Caco-2 (cell line): ENCODE results near the gene PYGL. TPM values are rescaled to one million over a fixed set of nuclear protein-coding genes. Genes with fewer than 3 reads are reported as not detected.

Source experiments
- BruUV-seq: library from RNA; stranded (reverse); fragments of 400-500 nt; replicated peaks from 2 replicates; lab custom pipeline; 2021; lab: Mats Ljungman, UMichigan
- CTCF ChIA-PET: fragments of 300-600 bp; sonication (Branson Sonifier 250); formaldehyde crosslinking; loops from one replicate; lab custom pipeline; 2022; ENCODE audit warnings: antibody characterized with exemption; lab: Charles Lee
- POLR2A ChIA-PET: fragments of 300-600 bp; sonication (Branson Sonifier 250); formaldehyde crosslinking; loops from one replicate; lab custom pipeline; 2022; ENCODE audit warnings: antibody characterized with exemption; lab: Charles Lee
- DNase-seq, 2 experiments: peaks; one replicate each; pipeline versions ENCODE4 v3.0.0 to v3.0.0-alpha.2; 2020 to 2022
- H3K27me3 ChIP-seq: replicated peaks from 2 replicates; pipeline ENCODE4 v1.6.0; 2011; ENCODE audit warnings: low read length; ENCODE audit not compliant: control insufficient read depth, insufficient read depth
- H3K36me3 ChIP-seq: 2 replicates; pipeline ENCODE4 v1.5.1; 2011; ENCODE audit warnings: low read length; ENCODE audit not compliant: control insufficient read depth, insufficient read depth
- H3K4me1 ChIP-seq: fragments of 250-450 bp; sonication (Bioruptor Pico); 2 replicates; pipeline ENCODE4 v1.5.1; 2020; ENCODE audit warnings: mild to moderate bottlenecking
- H3K4me3 ChIP-seq: 2 replicates; pipeline ENCODE4 v1.5.1; 2011; ENCODE audit warnings: low read depth, mild to moderate bottlenecking, control low read depth, low read length
- H3K9me3 ChIP-seq: fragments of 250-450 bp; sonication (Bioruptor Pico); 2 replicates; pipeline ENCODE4 v1.5.1; 2020; ENCODE audit warnings: mild to moderate bottlenecking, moderate library complexity
- H3K27ac Mint-ChIP-seq: one replicate; pipeline ENCODE4 v1.8.0; 2022; ENCODE audit warnings: mixed read lengths; ENCODE audit not compliant: unreplicated experiment
- H3K27me3 Mint-ChIP-seq: one replicate; pipeline ENCODE4 v1.8.0; 2022; ENCODE audit warnings: mixed read lengths; ENCODE audit not compliant: insufficient read depth, unreplicated experiment
- H3K36me3 Mint-ChIP-seq: one replicate; pipeline ENCODE4 v1.8.0; 2022; ENCODE audit warnings: mild to moderate bottlenecking, mixed read lengths; ENCODE audit not compliant: insufficient read depth, unreplicated experiment
- H3K4me1 Mint-ChIP-seq: one replicate; pipeline ENCODE4 v1.8.0; 2022; ENCODE audit warnings: low read depth, mixed read lengths; ENCODE audit not compliant: unreplicated experiment
- H3K4me3 Mint-ChIP-seq: one replicate; pipeline ENCODE4 v1.8.0; 2022; ENCODE audit warnings: mild to moderate bottlenecking, moderate library complexity, mixed read lengths; ENCODE audit not compliant: unreplicated experiment
- H3K9me3 Mint-ChIP-seq: one replicate; pipeline ENCODE4 v1.8.0; 2022; ENCODE audit warnings: mixed read lengths; ENCODE audit not compliant: unreplicated experiment
- intact Hi-C: fragments of 100-400 bp; cut with micrococcal nuclease; formaldehyde crosslinking; loops from one replicate; pipeline ENCODE4 v1.10.0; 2022; ENCODE audit not compliant: unreplicated experiment
- total RNA-seq: library from RNA; stranded (reverse); gene quantifications from 2 replicates; pipeline ENCODE4 v1.2.3, GENCODE V29; 2022
- TF ChIP-seq, protein P1 (sequence below), 2 experiments: fragments of 200-600 bp in 1 of 2; IDR thresholded peaks; 1 replicate in 1 of 2; 2 replicates in 1 of 2; pipeline versions ENCODE4 v1.5.1 to v1.8.0; 2011 to 2022; ENCODE audit warnings: antibody characterized with exemption in 1 of 2, control low read depth in 1 of 2, inconsistent platforms in 1 of 2, low read depth in 1 of 2, low read length in 1 of 2, mild to moderate bottlenecking in 1 of 2, moderate library complexity in 1 of 2; ENCODE audit not compliant: insufficient read depth in 1 of 2, severe bottlenecking in 1 of 2, unreplicated experiment in 1 of 2

PYGL gene
- total RNA-seq, 1 experiment from 2014 or later = 98.1 TPM

DNA sequence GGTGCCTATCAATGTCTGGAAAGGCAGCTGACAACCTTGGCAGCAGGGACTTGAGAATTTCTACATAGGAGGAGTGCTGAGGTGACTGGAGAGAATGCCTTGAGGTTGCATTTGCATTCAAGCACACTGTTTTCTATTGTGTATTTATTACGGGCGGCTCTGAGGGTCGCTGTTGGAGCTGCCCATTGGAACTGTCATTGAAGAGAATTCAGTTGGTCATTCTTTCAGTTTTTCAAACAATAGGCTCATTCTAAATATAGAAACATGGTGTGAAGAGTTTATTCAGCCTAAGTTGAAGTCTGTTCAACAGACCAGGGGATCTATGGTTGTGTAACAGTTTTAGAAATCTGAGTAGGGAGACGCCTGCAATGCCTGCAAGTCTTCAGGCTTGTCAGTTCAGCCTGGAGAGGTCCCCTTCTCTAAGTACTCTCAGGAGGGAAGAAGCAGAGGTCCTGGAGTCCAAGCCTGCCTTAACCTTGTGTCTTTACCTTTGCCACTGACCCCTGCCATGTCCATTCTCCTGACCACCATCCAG lies 82.2 kb downstream of the PYGL start:
- no peaks in the 10 kb centered on the region for H3K4me1 Mint-ChIP-seq
- H3K9me3 Mint-ChIP-seq = no peaks in the 10 kb centered on the region
- no peaks in the 10 kb centered on the region; the same call in 1 of the 2 replicates for H3K27me3 ChIP-seq
- no peaks in the 10 kb centered on the region for H3K36me3 ChIP-seq
- no peak for DNase-seq
- H3K27me3 Mint-ChIP-seq = peaks cover 3% of the 10 kb centered on the region
- no peaks in the 10 kb centered on the region for H3K9me3 ChIP-seq
- no peak overlapping the region for H3K4me3 ChIP-seq
- no peak overlapping the region for H3K4me3 Mint-ChIP-seq
- intact Hi-C loops = no loop called here
- H3K36me3 Mint-ChIP-seq = no peaks in the 10 kb centered on the region
- no TSS peak for BruUV-seq
- no peaks in the 10 kb centered on the region for H3K4me1 ChIP-seq
- no peak overlapping the region for H3K27ac Mint-ChIP-seq
- POLR2A ChIA-PET = no interaction called here
- TF ChIP-seq, protein P1, sequence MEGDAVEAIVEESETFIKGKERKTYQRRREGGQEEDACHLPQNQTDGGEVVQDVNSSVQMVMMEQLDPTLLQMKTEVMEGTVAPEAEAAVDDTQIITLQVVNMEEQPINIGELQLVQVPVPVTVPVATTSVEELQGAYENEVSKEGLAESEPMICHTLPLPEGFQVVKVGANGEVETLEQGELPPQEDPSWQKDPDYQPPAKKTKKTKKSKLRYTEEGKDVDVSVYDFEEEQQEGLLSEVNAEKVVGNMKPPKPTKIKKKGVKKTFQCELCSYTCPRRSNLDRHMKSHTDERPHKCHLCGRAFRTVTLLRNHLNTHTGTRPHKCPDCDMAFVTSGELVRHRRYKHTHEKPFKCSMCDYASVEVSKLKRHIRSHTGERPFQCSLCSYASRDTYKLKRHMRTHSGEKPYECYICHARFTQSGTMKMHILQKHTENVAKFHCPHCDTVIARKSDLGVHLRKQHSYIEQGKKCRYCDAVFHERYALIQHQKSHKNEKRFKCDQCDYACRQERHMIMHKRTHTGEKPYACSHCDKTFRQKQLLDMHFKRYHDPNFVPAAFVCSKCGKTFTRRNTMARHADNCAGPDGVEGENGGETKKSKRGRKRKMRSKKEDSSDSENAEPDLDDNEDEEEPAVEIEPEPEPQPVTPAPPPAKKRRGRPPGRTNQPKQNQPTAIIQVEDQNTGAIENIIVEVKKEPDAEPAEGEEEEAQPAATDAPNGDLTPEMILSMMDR (IDR thresholded peaks at IDR 0.05; ENCODE audit: insufficient read depth in 1 of 2, low read depth in 1 of 2, low read length in 1 of 2, severe bottlenecking in 1 of 2, unreplicated experiment in 1 of 2) = no peak
- CTCF ChIA-PET = no interaction called here

DNA sequence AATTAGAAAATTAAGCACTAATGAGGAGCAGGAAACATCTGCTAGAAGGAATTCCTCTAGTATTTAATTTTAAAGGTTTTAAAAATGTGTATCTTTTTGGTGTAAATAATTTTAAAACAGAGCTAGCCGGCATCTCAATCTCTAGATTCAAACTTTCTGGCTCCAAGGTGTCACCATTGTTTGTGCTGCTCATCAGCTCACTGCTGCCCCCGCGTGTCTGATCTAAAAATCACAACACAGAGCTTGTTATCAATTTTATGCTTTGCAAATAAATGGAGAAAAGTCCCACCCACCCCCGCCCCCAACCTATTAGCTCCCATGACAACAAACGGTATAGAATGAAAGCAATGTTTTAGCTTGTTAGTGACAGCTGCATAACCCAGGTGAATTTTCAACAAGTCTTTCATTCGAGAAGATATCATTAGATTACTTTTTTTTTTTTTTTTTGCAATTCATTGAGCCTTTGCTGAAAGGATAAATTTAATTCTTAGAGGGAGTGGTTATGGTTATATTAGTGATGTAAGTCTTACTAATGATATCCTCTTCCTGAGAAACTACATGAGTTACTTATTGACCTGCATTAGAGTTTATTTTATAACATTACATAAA lies 83.7 kb downstream of the PYGL start:
- Histone ChIP-seq H3K4me1 (no peaks in the 10 kb centered on the region), H3K27me3 (no peaks in the 10 kb centered on the region; the same call in 1 of the 2 replicates), H3K9me3 (no peaks in the 10 kb centered on the region), H3K36me3 (no peaks in the 10 kb centered on the region), H3K4me3 (no peak overlapping the region)
- TF ChIP-seq, protein P1 (IDR thresholded peaks at IDR 0.05; ENCODE audit: insufficient read depth in 1 of 2, low read depth in 1 of 2, low read length in 1 of 2, severe bottlenecking in 1 of 2, unreplicated experiment in 1 of 2) = peak; percentile 73 to 80
- H3K27me3 Mint-ChIP-seq = peaks cover 3% of the 10 kb centered on the region
- ChIA-PET POLR2A (interaction anchor here (0.6 to 0.8 kb wide), 2 partner anchors 31 to 307 kb away, joined by 3 to 13 read pairs; no protein-coding TSS in a partner anchor), CTCF (interaction anchor here (0.7 to 1.6 kb wide), 30 partner anchors 9 to 921 kb away, joined by 3 to 13 read pairs (median 4); partner anchors contain the start of genes NIN and PYGL)
- intact Hi-C loops = loop anchor here (2.0 kb wide), 2 partner anchors 82 to 260 kb away; no protein-coding TSS in a partner anchor
- no TSS peak for BruUV-seq
- no peak overlapping the region for H3K27ac Mint-ChIP-seq
- H3K36me3 Mint-ChIP-seq = no peaks in the 10 kb centered on the region
- peak overlapping the region; percentile 67 for H3K4me3 Mint-ChIP-seq
- no peaks in the 10 kb centered on the region for H3K4me1 Mint-ChIP-seq
- no peaks in the 10 kb centered on the region for H3K9me3 Mint-ChIP-seq
- DNase-seq = peak; percentile 78 to 87

DNA sequence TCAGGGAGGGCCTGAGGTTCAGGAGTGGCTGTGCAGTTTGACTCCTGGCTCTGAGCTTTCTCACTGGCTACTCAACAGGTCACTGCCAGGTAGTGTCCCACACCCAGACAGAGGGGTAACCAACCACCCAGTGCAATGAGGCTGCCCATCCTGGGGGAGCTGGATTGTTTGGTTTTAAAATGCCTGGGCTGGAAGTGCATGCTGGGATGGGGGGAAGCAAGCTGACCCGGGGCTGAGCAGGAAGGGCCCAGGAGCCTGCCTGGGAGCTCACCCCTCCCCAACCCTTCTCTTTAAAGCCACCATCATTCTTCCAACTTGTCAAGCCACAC lies 85.0 kb downstream of the PYGL start:
- no peaks in the 10 kb centered on the region; the same call in 1 of the 2 replicates for H3K27me3 ChIP-seq
- no peaks in the 10 kb centered on the region for H3K9me3 Mint-ChIP-seq
- H3K36me3 Mint-ChIP-seq = no peaks in the 10 kb centered on the region
- H3K4me1 ChIP-seq = no peaks in the 10 kb centered on the region
- no peak overlapping the region for H3K27ac Mint-ChIP-seq
- no peaks in the 10 kb centered on the region for H3K27me3 Mint-ChIP-seq
- no TSS peak for BruUV-seq
- ChIA-PET POLR2A (no interaction called here), CTCF (no interaction called here)
- no peak for DNase-seq
- no peaks in the 10 kb centered on the region for H3K4me1 Mint-ChIP-seq
- H3K4me3 Mint-ChIP-seq = peak overlapping the region; percentile 31
- TF ChIP-seq, protein P1 (IDR thresholded peaks at IDR 0.05; ENCODE audit: insufficient read depth in 1 of 2, low read depth in 1 of 2, low read length in 1 of 2, severe bottlenecking in 1 of 2, unreplicated experiment in 1 of 2) = no peak
- no peak overlapping the region for H3K4me3 ChIP-seq
- intact Hi-C loops = no loop called here
- no peaks in the 10 kb centered on the region for H3K9me3 ChIP-seq
- H3K36me3 ChIP-seq = no peaks in the 10 kb centered on the region
